A549 (cell line): ENCODE measurements around the gene MSMB. TPM values are rescaled to one million over a fixed set of nuclear protein-coding genes. Genes with fewer than 3 reads are reported as not detected.
A peak's percentile ranks its signal among the peaks of the same experiment; 100 is the strongest.

Experiments used
- ATAC-seq, 2 experiments: fragments of 200-7000 bp in 1 of 2; fragments of >200 bp in 1 of 2; cut with Nextera tagmentation in 1 of 2; cut with Tn5 transposase in 1 of 2; 3 replicates each; pipeline versions ENCODE4 v1.8.0 to v1.9.1; 2018 to 2020; ENCODE audit warnings: mild to moderate bottlenecking in 1 of 2, moderate library complexity in 1 of 2
- CTCF ChIA-PET: fragments of 300-600 bp; sonication (Branson Sonifier 250); formaldehyde crosslinking; extraction: SDS; loops from one replicate; lab custom pipeline; 2021; ENCODE audit warnings: antibody characterized with exemption, inconsistent platforms; lab: Yijun Ruan, JAX
- POLR2A ChIA-PET: fragments of 350-600 bp; formaldehyde crosslinking; extraction: SDS; loops from one replicate; lab custom pipeline; 2021; ENCODE audit warnings: antibody characterized with exemption, inconsistent platforms; lab: Yijun Ruan, JAX
- DNase-seq, 2 experiments: peaks; one replicate each; pipeline versions ENCODE4 v3.0.0 to v3.0.0-alpha.2; 2011 to 2016; ENCODE audit warnings: low read depth in 1 of 2, low spot score in 1 of 2
- FAIRE-seq: peaks from 2 replicates; lab custom pipeline; 2011; peaks lifted over from hg19 to GRCh38; lab: Jason Lieb, UNC
- H3K27ac ChIP-seq, 2 experiments: fragments of >200 bp; sonication (Bioruptor Twin); formaldehyde crosslinking; 3 replicates each; pipeline ENCODE4 v1.5.1; 2016 to 2017
- H3K4me1 ChIP-seq: fragments of >200 bp; sonication (Bioruptor Twin); formaldehyde crosslinking; 3 replicates; pipeline ENCODE4 v1.6.1; 2016
- H3K4me2 ChIP-seq: fragments of >200 bp; sonication (Bioruptor Twin); formaldehyde crosslinking; 3 replicates; pipeline ENCODE4 v1.6.1; 2016
- H3K4me3 ChIP-seq: fragments of >200 bp; sonication (Bioruptor Twin); formaldehyde crosslinking; 3 replicates; pipeline ENCODE4 v1.5.1; 2016
- H3K9me3 ChIP-seq: fragments of >200 bp; sonication (Bioruptor Twin); formaldehyde crosslinking; 3 replicates; pipeline ENCODE4 v1.6.1; 2016
- BHLHE40 ChIP-seq: IDR thresholded peaks from 2 replicates; pipeline ENCODE4 v1.6.1; 2012; ENCODE audit warnings: low read depth, low read length, inconsistent platforms
- CEBPB ChIP-seq, 2 experiments: fragments of >200 bp in 1 of 2; sonication (Bioruptor Twin) in 1 of 2; formaldehyde crosslinking in 1 of 2; IDR thresholded peaks; 2 replicates each; pipeline ENCODE4 v1.6.1; 2012 to 2016
- CHD2 ChIP-seq: fragments of 150-350 bp; IDR thresholded peaks from 2 replicates; pipeline ENCODE4 v1.6.1; 2014; ENCODE audit warnings: low read length; ENCODE audit not compliant: partially characterized antibody
- ESRRA ChIP-seq: fragments of 150-350 bp; IDR thresholded peaks from 2 replicates; pipeline ENCODE4 v1.6.1; 2014; ENCODE audit warnings: mild to moderate bottlenecking, low read length, borderline replicate concordance
- FOSL2 ChIP-seq, 2 experiments: fragments of 450-650 bp in 1 of 2; fragments of >200 bp in 1 of 2; sonication (Bioruptor Twin) in 1 of 2; formaldehyde crosslinking; IDR thresholded peaks; 2 replicates each; pipeline versions ENCODE4 v1.5.0 to v1.6.1; 2016 to 2020; ENCODE audit warnings: mild to moderate bottlenecking in 1 of 2, moderate library complexity in 1 of 2
- GATA3 ChIP-seq: IDR thresholded peaks from 2 replicates; pipeline ENCODE4 v1.6.1; 2012; ENCODE audit warnings: borderline replicate concordance
- HOXA7 ChIP-seq: fragments of 250-450 bp; sonication (Bioruptor Pico); IDR thresholded peaks from 2 replicates; pipeline ENCODE4 v1.5.0; 2020; ENCODE audit warnings: mild to moderate bottlenecking, moderate library complexity
- HOXB13 ChIP-seq: fragments of 250-450 bp; sonication (Bioruptor Pico); IDR thresholded peaks from 2 replicates; pipeline ENCODE4 v1.5.0; 2020; ENCODE audit warnings: low read depth, mild to moderate bottlenecking, moderate library complexity
- JUNB ChIP-seq: fragments of >200 bp; sonication (Bioruptor Twin); formaldehyde crosslinking; IDR thresholded peaks from 2 replicates; pipeline ENCODE4 v1.6.1; 2016
- MAZ ChIP-seq: fragments of 150-350 bp; IDR thresholded peaks from 2 replicates; pipeline ENCODE4 v1.6.1; 2014; ENCODE audit warnings: antibody characterized with exemption, low read depth, low read length, borderline replicate concordance
- POLR2AphosphoS2 ChIP-seq: conservative IDR thresholded peaks from 2 replicates; pipeline ENCODE4 v1.6.1; 2012; ENCODE audit warnings: low read length, improper control_type of control experiment, inconsistent platforms
- RARB ChIP-seq: fragments of 250-450 bp; sonication (Bioruptor Pico); IDR thresholded peaks from 2 replicates; pipeline ENCODE4 v1.8.0; 2021; ENCODE audit warnings: mild to moderate bottlenecking, moderate library complexity
- RCOR1 ChIP-seq: fragments of 150-350 bp; IDR thresholded peaks from 2 replicates; pipeline ENCODE4 v1.6.1; 2014; ENCODE audit warnings: antibody characterized with exemption, low read length, low read depth
- REST ChIP-seq: fragments of 200-600 bp; sonication (generic); IDR thresholded peaks from 2 replicates; pipeline ENCODE4 v1.6.1; 2016; ENCODE audit warnings: antibody characterized with exemption, mild to moderate bottlenecking, moderate library complexity
- RNF2 ChIP-seq: fragments of 200-600 bp; sonication (generic); IDR thresholded peaks from 2 replicates; pipeline ENCODE4 v1.6.1; 2016; ENCODE audit warnings: low read depth, mild to moderate bottlenecking, antibody characterized with exemption, moderate library complexity, borderline replicate concordance
- SREBF2 ChIP-seq: fragments of 450-650 bp; IDR thresholded peaks from 2 replicates; pipeline ENCODE4 v1.6.1; 2014; ENCODE audit warnings: mild to moderate bottlenecking, moderate library complexity
- ZC3H11A ChIP-seq: fragments of 450-650 bp; IDR thresholded peaks from 2 replicates; pipeline ENCODE4 v1.6.1; 2014; ENCODE audit warnings: antibody characterized with exemption, mild to moderate bottlenecking
- whole genome bisulfite sequencing: methylation state at CpG from one replicate; pipeline ENCODE4 v1.1.6; 2017; ENCODE audit errors: missing lambda C conversion rate; 5-methylcytosine and 5-hydroxymethylcytosine counted together
- polyA plus RNA-seq, 4 experiments: library from polyadenylated mRNA; depleted of rRNA in 3 of 4; stranded (reverse); fragments of >200 nt; fragmentation: RNase III in 1 of 4; extraction: RNeasy Plus Mini Kit Qiagen cat#74134 plus additional on column Dnase treatment in 1 of 4; gene quantifications; 2 replicates in 3 of 4; 3 replicates in 1 of 4; pipeline ENCODE4 v1.2.3, GENCODE V29; 2011 to 2017

The MSMB gene
- polyA plus RNA-seq, 2 of the 4 experiments (the other 2 are of a cell fraction) = 0.26 TPM; not detected in 1

GRCh38 chr10:46019569-46020343 lies 26.3 kb downstream of the MSMB start:
- CTCF ChIA-PET = interaction anchor here (0.7 to 1.4 kb wide), 3 partner anchors 9 to 785 kb away, joined by 3 to 8 read pairs (median 4); no protein-coding TSS in a partner anchor
- no peak overlapping the region for H3K4me3 ChIP-seq

GRCh38 chr10:46019177-46019528 lies 26.9 kb downstream of the MSMB start:
- Histone ChIP-seq H3K4me3 (no peak overlapping the region), H3K4me2 (0 out of 3 replicates have a peak overlapping the region, but pooled peaks have one; percentile 27), H3K9me3 (no peaks in the 10 kb centered on the region), H3K4me1 (peaks cover 50% of the 10 kb centered on the region), H3K27ac (no peak overlapping the region)
- DNase-seq (no peak), ATAC-seq (no peak), FAIRE-seq (no peak)
- 98% methylated on average over 3 of the region's 3 CpGs for WGBS
- POLR2A ChIA-PET = no interaction called here
- TF ChIP-seq SREBF2 (no peak), RARB (CRISPR knock-in tag) (no peak), BHLHE40 (no peak), RCOR1 (no peak), REST (no peak)
- CTCF ChIA-PET = interaction anchor here (0.7 to 1.4 kb wide), 2 partner anchors 10 to 784 kb away, joined by 4 to 8 read pairs; no protein-coding TSS in a partner anchor

More at GRCh38 chr10:46019569-46020343, 26.3 kb downstream of the MSMB start:
- Histone ChIP-seq H3K9me3 (no peaks in the 10 kb centered on the region), H3K4me1 (peaks cover 56% of the 10 kb centered on the region), H3K27ac (0 out of 6 replicates have a peak overlapping the region, but pooled peaks of 1 of the 2 experiments have one; percentile 2), H3K4me2 (peak overlapping the region; percentile 27; the same call in 1 of the 3 replicates)
- POLR2A ChIA-PET = no interaction called here
- FAIRE-seq (no peak), DNase-seq (no peak), ATAC-seq (no peak)
- 85% methylated on average over 7 of the region's 7 CpGs for WGBS
- no peak for TF ChIP-seq FOSL2 (IDR thresholded peaks at IDR 0.05)
- TF ChIP-seq FOSL2 (CRISPR knock-in tag; IDR thresholded peaks at IDR 0.05) = no peak
- TF ChIP-seq CEBPB (IDR thresholded peaks at IDR 0.05) = no peak
- TF ChIP-seq MAZ = no peak
- TF ChIP-seq HOXA7 = no peak
- no peak for TF ChIP-seq ESRRA
- TF ChIP-seq ZC3H11A = no peak
- no peak for TF ChIP-seq JUNB
- no peak for TF ChIP-seq RNF2

GRCh38 chr10:46018453-46019176 lies 27.5 kb downstream of the MSMB start:
- CTCF ChIA-PET = interaction anchor here (1.4 to 2.6 kb wide), 2 partner anchors 10 kb away, joined by 8 to 16 read pairs; no protein-coding TSS in a partner anchor
- H3K9me3 ChIP-seq = no peaks in the 10 kb centered on the region
- TF ChIP-seq GATA3 = no peak
- no peak for TF ChIP-seq CHD2
- TF ChIP-seq HOXB13 (CRISPR knock-in tag) = no peak
- no peak for TF ChIP-seq POLR2AphosphoS2
- FAIRE-seq (no peak), ATAC-seq (no peak), DNase-seq (no peak)
- no peak overlapping the region for H3K27ac ChIP-seq
- H3K4me1 ChIP-seq = peaks cover 44% of the 10 kb centered on the region
- H3K4me3 ChIP-seq = no peak overlapping the region
- no peak overlapping the region for H3K4me2 ChIP-seq
- 83% methylated on average over 2 of the region's 2 CpGs for WGBS
- POLR2A ChIA-PET = no interaction called here
